SK-N-SH (cell line): ENCODE results near the gene CASS4.

Source experiments
- CHD2 ChIP-seq: fragments of 150-350 bp; IDR thresholded peaks from 2 replicates; pipeline ENCODE4 v1.6.1; 2018; ENCODE audit warnings: low read length; ENCODE audit not compliant: partially characterized antibody
- CTCF ChIP-seq: fragments of 200-600 bp; sonication (generic); IDR thresholded peaks from 2 replicates; pipeline ENCODE4 v1.6.1; 2017; ENCODE audit warnings: antibody characterized with exemption, mild to moderate bottlenecking, moderate library complexity
- EZH2phosphoT487 ChIP-seq: fragments of 200-600 bp; sonication (generic); IDR thresholded peaks from 2 replicates; pipeline ENCODE4 v1.6.1; 2017; ENCODE audit warnings: low read depth, mixed run types, mild to moderate bottlenecking, antibody characterized with exemption, moderate library complexity, borderline replicate concordance
- POLR2AphosphoS5 ChIP-seq: IDR thresholded peaks from 2 replicates; pipeline ENCODE4 v1.6.1; 2012; ENCODE audit warnings: low read depth, low read length
- RCOR1 ChIP-seq: fragments of 150-350 bp; IDR thresholded peaks from 2 replicates; pipeline ENCODE4 v1.6.1; 2017; ENCODE audit warnings: antibody characterized with exemption, low read length
- RXRA ChIP-seq: IDR thresholded peaks from 2 replicates; pipeline ENCODE4 v1.4.0; 2012; ENCODE audit warnings: low read depth, mild to moderate bottlenecking, borderline replicate concordance

- no peak for TF ChIP-seq CTCF
- no peak for TF ChIP-seq RCOR1
- no peak for TF ChIP-seq RXRA
- TF ChIP-seq POLR2AphosphoS5: no peak
- no peak for TF ChIP-seq CHD2
- TF ChIP-seq EZH2phosphoT487: no peak
Observed at GRCh38 chr20:56445130-56445529, 33.1 kb downstream of the CASS4 start.
